Panc1 (cell line): ENCODE results near the gene AMHR2.
"Not testable (repeated sequence)": the region's sequence is repeated elsewhere in the genome, so short reads cannot be mapped to it uniquely, and the experiment has no call there.

Experiments used
- CTCF ChIP-seq: fragments of 450-650 bp; IDR thresholded peaks from 2 replicates; pipeline ENCODE4 v1.5.1; 2017; ENCODE audit warnings: mild to moderate bottlenecking
- POLR2AphosphoS5 ChIP-seq: IDR thresholded peaks from 2 replicates; pipeline ENCODE4 v1.6.1; 2012; ENCODE audit warnings: mild to moderate bottlenecking, low read depth, low read length, moderate library complexity
- REST ChIP-seq, 2 experiments: IDR thresholded peaks; 2 replicates each; pipeline ENCODE4 v1.6.1; 2011 to 2012; ENCODE audit warnings: low read depth in 2 of 2, control low read depth in 1 of 2, low read length in 1 of 2, mild to moderate bottlenecking in 1 of 2, moderate library complexity in 1 of 2; ENCODE audit not compliant: insufficient read depth in 1 of 2
- SIN3A ChIP-seq: IDR thresholded peaks from 2 replicates; pipeline ENCODE4 v1.6.1; 2012; ENCODE audit warnings: low read depth, mild to moderate bottlenecking, low read length, moderate library complexity, borderline replicate concordance; ENCODE audit not compliant: insufficient read depth
- TCF7L2 ChIP-seq: IDR thresholded peaks from 2 replicates; pipeline ENCODE4 v1.6.1; 2011; ENCODE audit warnings: mild to moderate bottlenecking, low read depth, low read length, inconsistent platforms

GRCh38 chr12:53422247-53422646 lies 1.4 kb upstream of the AMHR2 start:
- TF ChIP-seq CTCF; REST (IDR thresholded peaks at IDR 0.05; ENCODE audit: insufficient read depth in 1 of 2, low read depth in 2 of 2, low read length in 1 of 2); POLR2AphosphoS5; SIN3A; TCF7L2: not testable (repeated sequence)
